DMS79 (cell line): ENCODE measurements around the gene TSPAN12.

ENCODE experiments used
- DNase-seq: peaks from one replicate; lab custom pipeline; 2025; lab: John Stamatoyannopoulos, UW

TSPAN12 gene

GRCh38 chr7:120743128-120743527, 114.8 kb downstream of the TSPAN12 start:
- DNase-seq = no peak

GRCh38 chr7:120742372-120742771, 115.6 kb downstream of the TSPAN12 start:
- DNase-seq = no peak

- no peak for DNase-seq
Observed at GRCh38 chr7:120741371-120742042, 116.4 kb downstream of the TSPAN12 start.

- DNase-seq = no peak
Observed at GRCh38 chr7:120740348-120740747, 117.6 kb downstream of the TSPAN12 start.

DNA sequence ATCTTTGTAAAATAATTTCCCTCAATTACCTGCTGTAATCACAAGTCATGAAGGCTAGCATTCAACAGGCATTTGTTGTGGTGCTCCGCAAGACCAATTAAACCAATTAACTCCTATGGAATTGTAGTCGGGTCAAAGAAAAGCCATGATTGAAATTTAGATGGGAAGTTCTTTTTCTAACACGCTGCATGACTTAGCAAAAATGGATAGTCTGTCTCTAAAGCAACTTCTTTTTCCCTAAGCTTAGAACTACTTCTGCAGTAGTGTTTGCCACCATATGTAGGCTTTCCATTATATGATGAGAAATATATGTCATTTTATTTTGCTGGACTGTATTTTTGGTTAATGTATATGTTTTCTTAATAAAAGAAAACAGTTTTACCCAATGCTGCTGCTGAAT, 119.1 kb downstream of the TSPAN12 start:
- DNase-seq = no peak
